ENCODE results near the gene SNAP91.

DNA sequence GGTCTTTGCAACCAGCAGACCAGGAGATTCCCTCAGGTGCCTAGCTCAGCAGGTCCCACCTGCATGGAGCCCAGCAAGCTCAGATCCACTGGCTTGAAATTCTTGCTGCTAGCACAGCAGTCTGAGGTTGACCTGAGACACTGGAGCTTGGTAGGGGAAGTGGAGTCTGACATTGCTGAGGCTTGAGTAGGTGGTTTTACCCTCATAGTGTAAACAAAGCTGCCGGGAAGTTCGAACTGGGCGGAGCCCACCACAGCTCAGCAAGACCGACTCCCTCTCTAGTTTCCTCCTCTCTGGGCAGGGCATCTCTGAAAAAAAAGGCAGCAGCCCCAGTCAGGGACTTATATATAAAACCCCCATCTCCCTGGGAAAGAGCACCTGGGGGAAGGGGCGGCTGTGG is 162.3 kb downstream of the SNAP91 start:
- TF ChIP-seq FOXK2 (conservative IDR thresholded peaks at IDR 0.05 in 1 of 2, IDR thresholded peaks at IDR 0.05 in 1 of 2; ENCODE audit: low read depth in 2 of 2) (no peak), BRF2 (IDR thresholded peaks at IDR 0.05; ENCODE audit: borderline replicate concordance, insufficient read depth, insufficient read length) (no peak), ARNT (IDR thresholded peaks at IDR 0.05) (no peak), MAFK (IDR thresholded peaks at IDR 0.05; ENCODE audit: low read length) (no peak), TCF7 (IDR thresholded peaks at IDR 0.05; ENCODE audit: borderline replicate concordance) (no peak), GABPB1 (CRISPR knock-in tag; IDR thresholded peaks at IDR 0.05) (no peak), ZNF561 (CRISPR knock-in tag; conservative IDR thresholded peaks at IDR 0.05) (no peak), MED1 (CRISPR knock-in tag; IDR thresholded peaks at IDR 0.05; ENCODE audit: borderline replicate concordance) (no peak), HDGF (IDR thresholded peaks at IDR 0.05) (no peak), CBX3 (IDR thresholded peaks at IDR 0.05; ENCODE audit: borderline replicate concordance in 1 of 2, low read length in 2 of 2) (no peak)

Data from K562 (cell line).